Measurements from ENCODE around the gene FANCI.

FANCI gene

DNA sequence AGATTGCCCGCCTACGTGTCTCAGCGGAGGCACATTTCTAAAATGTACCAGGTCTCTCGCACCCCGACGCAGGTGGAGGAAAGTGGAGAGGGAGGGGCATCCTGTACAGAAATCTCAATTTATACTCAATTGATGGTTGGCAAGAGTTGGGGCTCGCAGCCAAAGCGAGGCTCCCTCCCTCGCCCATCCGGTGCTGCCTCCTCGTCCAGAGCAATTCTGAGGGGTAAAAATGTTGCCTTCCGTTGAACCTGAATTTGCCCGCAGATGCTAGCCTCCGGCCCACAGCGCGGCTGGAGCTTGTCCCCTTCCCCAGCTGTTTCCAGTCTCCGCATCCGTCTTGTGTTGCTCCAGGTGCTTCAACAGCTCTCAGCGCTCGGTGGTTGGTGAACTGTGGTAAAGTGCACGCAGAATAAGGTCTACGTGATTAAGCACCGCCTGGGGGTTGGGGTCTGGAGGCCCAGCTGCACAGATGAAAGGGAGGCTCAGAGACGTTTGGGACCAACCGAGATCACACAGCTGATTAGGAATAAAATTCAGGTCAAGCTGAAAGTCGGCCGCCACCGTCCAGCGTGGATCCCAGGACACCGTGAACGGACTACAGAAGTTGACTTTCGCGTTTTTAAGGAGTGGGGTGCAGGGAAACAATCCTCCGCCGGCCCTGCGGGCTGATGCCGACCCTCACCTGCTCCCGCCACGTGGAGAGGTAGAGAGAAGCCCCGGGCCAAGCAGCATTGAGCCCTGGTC is 91.7 kb downstream of the FANCI start:
- H3K4me1 ChIP-seq (ENCODE audit: insufficient read depth, low read length), result peaks cover 30% of the 10 kb centered on the region
- no peaks in the 10 kb centered on the region for H3K9me3 ChIP-seq (ENCODE audit: low read length)
- peak overlapping the region; percentile 15 for H3K9ac ChIP-seq (ENCODE audit: low read length)
- peaks cover 24% of the 10 kb centered on the region for H3K36me3 ChIP-seq (ENCODE audit: insufficient read depth, low read length)
- H3K4me3 ChIP-seq (ENCODE audit: low read depth in 1 of 2, low read length in 2 of 2), result peak overlapping the region; percentile 50 to 84
- H3K27ac ChIP-seq (ENCODE audit: low read depth, low read length), result peak overlapping the region; percentile 8
- no peaks in the 10 kb centered on the region for H3K27me3 ChIP-seq (ENCODE audit: control insufficient read depth in 1 of 2, insufficient read depth in 2 of 2, low read length in 2 of 2)

DNA sequence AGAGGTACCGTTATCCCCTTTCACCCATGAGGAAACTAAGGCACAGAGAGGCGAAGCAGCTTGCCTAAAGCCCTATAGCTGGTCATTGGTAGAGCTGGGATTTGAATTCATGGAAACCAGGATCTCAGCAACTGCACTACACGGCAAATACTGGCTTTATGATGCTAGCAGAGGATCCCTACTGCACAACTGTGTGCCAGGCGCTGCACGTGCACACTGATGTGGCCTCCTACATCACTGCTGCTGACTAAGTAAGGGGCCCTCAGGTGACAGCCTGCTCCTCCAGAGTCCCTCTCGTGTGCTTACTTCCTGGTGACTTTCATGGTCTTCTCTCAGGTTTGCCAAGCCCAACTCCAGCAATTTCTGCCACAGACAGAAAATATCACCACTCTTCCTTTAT is 94.3 kb downstream of the FANCI start:
- H3K4me1 ChIP-seq (ENCODE audit: insufficient read depth, low read length), result peaks cover 10% of the 10 kb centered on the region
- no peaks in the 10 kb centered on the region for H3K27me3 ChIP-seq (ENCODE audit: control insufficient read depth in 1 of 2, insufficient read depth in 2 of 2, low read length in 2 of 2)
- no peak overlapping the region for H3K27ac ChIP-seq (ENCODE audit: low read depth, low read length)
- H3K4me3 ChIP-seq (ENCODE audit: low read depth in 1 of 2, low read length in 2 of 2), result no peak overlapping the region
- no peak overlapping the region for H3K9ac ChIP-seq (ENCODE audit: low read length)
- H3K9me3 ChIP-seq (ENCODE audit: low read length), result no peaks in the 10 kb centered on the region
- no peaks in the 10 kb centered on the region for H3K36me3 ChIP-seq (ENCODE audit: insufficient read depth, low read length)

DNA sequence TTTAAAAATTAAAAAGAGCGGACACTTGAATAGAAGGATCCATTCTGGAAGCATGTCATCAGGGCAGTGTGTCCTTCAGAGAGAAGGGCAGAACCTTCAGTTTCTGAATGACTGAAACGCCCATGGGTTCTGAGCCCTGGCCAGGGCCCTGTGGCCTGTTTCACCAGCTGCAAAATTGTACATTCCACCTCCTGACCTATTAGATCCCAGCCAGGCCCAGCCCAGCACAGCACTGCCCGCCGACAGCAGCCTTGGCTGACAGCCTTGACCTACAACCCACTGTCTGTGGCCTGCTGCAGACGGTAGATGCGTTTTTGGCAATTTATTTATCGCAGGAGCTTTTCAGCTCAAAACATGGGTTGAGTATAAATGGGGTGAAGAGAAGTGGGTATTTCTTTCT is 96.8 kb downstream of the FANCI start:
- no peaks in the 10 kb centered on the region for H3K9me3 ChIP-seq (ENCODE audit: low read length)
- no peaks in the 10 kb centered on the region for H3K36me3 ChIP-seq (ENCODE audit: insufficient read depth, low read length)
- no peak overlapping the region for H3K4me3 ChIP-seq (ENCODE audit: low read depth in 1 of 2, low read length in 2 of 2)
- no peaks in the 10 kb centered on the region for H3K4me1 ChIP-seq (ENCODE audit: insufficient read depth, low read length)
- H3K27me3 ChIP-seq (ENCODE audit: control insufficient read depth in 1 of 2, insufficient read depth in 2 of 2, low read length in 2 of 2), result no peaks in the 10 kb centered on the region
- H3K9ac ChIP-seq (ENCODE audit: low read length), result no peak overlapping the region
- H3K27ac ChIP-seq (ENCODE audit: low read depth, low read length), result no peak overlapping the region

DNA sequence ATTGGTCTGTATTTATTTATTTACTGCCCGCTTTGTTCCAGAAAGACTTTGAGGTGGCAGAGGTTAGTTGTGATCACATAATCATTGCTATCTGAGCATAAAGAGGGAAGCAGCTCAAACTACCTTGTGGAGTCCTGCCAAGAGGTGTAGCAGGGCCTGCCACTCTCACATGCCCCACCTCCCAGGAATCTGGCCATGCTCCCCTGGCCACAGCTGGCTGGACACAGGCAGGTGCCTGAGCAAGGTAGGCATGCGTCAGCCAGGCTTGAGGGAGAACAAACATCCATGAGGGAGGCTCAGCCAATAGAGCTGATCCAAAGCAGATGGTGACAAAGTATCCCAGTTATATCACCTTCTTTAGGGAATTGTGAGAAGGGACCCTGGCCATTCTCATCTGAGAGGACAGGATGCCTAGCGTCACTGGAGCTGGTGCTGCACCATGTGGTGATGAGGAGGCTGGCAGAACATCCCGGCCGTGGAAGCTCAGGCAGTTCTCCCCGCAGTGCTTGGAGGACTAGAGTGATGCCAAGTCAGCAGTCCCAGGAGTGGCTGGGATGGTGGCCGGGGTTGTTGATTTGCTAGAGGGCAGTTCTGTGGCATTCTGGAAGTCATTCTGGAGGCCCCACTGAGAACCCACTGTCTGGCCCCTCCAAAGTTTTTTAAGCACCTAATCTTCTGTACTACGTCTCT is 97.7 kb downstream of the FANCI start:
- H3K27me3 ChIP-seq (ENCODE audit: control insufficient read depth in 1 of 2, insufficient read depth in 2 of 2, low read length in 2 of 2), result peaks cover 0 to 4% of the 10 kb centered on the region in 2 donors
- H3K9ac ChIP-seq (ENCODE audit: low read length), result no peak overlapping the region
- no peaks in the 10 kb centered on the region for H3K4me1 ChIP-seq (ENCODE audit: insufficient read depth, low read length)
- no peaks in the 10 kb centered on the region for H3K9me3 ChIP-seq (ENCODE audit: low read length)
- no peaks in the 10 kb centered on the region for H3K36me3 ChIP-seq (ENCODE audit: insufficient read depth, low read length)
- H3K4me3 ChIP-seq (ENCODE audit: low read depth in 1 of 2, low read length in 2 of 2), result no peak overlapping the region
- H3K27ac ChIP-seq (ENCODE audit: low read depth, low read length), result no peak overlapping the region

DNA sequence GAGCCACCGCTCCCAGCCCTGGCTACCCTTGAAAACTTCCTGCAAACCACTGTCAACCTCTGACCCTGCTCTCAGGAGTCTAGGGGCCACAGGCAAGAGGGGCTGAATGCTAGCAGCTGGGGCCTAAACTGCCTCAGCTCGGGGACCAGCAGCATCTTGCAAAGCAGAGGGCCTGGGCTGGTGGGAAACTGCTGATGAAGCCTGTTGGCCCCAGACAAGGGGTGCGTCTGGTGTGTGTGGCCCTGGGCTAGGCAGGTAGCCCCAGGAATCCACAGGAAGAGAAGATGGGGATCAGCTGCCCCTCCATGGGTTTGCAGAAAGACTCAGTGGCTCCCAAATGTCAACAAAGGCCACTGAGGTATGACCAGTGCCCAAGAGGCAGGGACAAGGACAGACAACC is 99.1 kb downstream of the FANCI start:
- Histone ChIP-seq H3K36me3 (ENCODE audit: insufficient read depth, low read length) (no peaks in the 10 kb centered on the region), H3K4me1 (ENCODE audit: insufficient read depth, low read length) (no peaks in the 10 kb centered on the region), H3K9ac (ENCODE audit: low read length) (no peak overlapping the region), H3K4me3 (ENCODE audit: low read depth in 1 of 2, low read length in 2 of 2) (no peak overlapping the region), H3K27me3 (ENCODE audit: control insufficient read depth in 1 of 2, insufficient read depth in 2 of 2, low read length in 2 of 2) (peaks cover 0 to 5% of the 10 kb centered on the region in 2 donors), H3K27ac (ENCODE audit: low read depth, low read length) (no peak overlapping the region), H3K9me3 (ENCODE audit: low read length) (no peaks in the 10 kb centered on the region)

DNA sequence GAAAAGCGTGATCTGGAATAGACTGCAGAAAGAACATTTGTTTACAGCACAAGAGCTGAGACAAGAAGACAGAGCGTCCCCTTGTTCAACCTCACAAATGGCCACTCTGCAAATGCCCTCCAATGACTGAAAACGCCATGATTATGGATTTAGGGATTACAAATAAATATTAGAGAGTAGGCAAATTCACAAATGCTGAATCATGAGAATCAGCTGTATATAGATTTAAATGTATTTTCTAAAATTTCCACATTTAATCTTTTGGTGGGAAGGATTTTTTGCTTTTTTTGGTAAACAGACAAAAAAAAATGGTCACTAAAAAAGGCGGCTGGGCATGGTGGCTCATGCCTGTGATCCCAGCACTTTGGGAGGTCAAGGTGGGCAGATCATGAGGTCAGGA is 101.5 kb downstream of the FANCI start:
- Histone ChIP-seq H3K9ac (ENCODE audit: low read length) (no peak overlapping the region), H3K4me3 (ENCODE audit: low read depth in 1 of 2, low read length in 2 of 2) (no peak overlapping the region), H3K27ac (ENCODE audit: low read depth, low read length) (no peak overlapping the region), H3K4me1 (ENCODE audit: insufficient read depth, low read length) (no peaks in the 10 kb centered on the region), H3K27me3 (ENCODE audit: control insufficient read depth in 1 of 2, insufficient read depth in 2 of 2, low read length in 2 of 2) (peaks cover 0 to 5% of the 10 kb centered on the region in 2 donors), H3K36me3 (ENCODE audit: insufficient read depth, low read length) (no peaks in the 10 kb centered on the region), H3K9me3 (ENCODE audit: low read length) (no peaks in the 10 kb centered on the region)

DNA sequence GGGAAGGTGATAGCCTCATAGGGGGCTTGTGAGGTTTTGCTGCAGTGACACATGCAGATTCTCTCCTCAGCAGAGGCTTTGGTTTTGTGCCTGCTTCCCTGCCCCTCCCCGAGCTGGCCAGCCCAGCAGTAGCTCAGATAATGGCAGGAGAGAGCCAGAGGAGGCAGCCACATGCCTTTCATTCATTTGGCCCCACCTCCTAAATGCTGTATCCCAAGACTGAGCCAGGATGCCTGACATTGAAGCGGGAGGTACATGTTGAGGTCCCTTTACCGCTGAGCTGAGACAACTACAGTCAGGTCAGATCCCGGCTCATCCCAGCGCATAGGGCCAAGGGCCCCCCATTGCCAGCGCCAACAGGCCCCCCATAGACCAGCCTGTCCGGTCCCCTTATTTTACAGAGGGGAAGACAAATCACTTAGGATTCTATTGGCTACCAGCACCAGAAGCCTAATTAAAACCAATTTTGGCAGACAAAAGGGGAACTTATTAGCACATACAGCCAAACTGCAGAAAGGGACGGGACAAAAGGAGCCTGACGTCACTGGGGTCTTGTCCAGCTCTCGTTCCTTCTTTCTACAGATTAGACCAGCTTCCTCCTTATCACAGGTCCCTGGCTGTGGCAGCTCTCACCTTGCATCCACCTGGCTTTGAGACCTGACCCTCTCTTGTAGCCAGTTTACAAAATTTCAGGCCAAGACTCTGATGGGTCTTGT is 102.9 kb downstream of the FANCI start:
- Histone ChIP-seq H3K4me3 (ENCODE audit: low read depth in 1 of 2, low read length in 2 of 2) (no peak overlapping the region), H3K4me1 (ENCODE audit: insufficient read depth, low read length) (no peaks in the 10 kb centered on the region), H3K27me3 (ENCODE audit: control insufficient read depth in 1 of 2, insufficient read depth in 2 of 2, low read length in 2 of 2) (peaks cover 0 to 5% of the 10 kb centered on the region in 2 donors), H3K36me3 (ENCODE audit: insufficient read depth, low read length) (no peaks in the 10 kb centered on the region), H3K27ac (ENCODE audit: low read depth, low read length) (no peak overlapping the region), H3K9ac (ENCODE audit: low read length) (no peak overlapping the region), H3K9me3 (ENCODE audit: low read length) (no peaks in the 10 kb centered on the region)

DNA sequence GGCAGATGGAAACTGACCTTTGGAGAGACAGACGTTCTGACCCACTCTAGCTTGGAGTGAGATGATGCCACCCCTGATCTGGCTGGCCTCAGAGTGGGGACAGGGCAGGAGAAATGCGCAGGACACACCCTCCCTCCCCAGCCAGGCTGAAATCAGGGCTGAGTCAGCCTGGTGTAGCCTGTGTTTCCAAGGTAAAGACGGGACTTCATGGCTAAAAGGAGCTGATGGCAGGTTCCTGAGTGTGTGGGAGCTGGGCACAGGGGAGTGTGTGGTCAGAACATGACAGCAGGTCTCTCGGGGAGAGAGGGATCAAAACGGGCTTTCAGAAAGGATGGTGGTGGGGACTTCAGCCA is 105.4 kb downstream of the FANCI start:
- Histone ChIP-seq H3K4me3 (ENCODE audit: low read depth in 1 of 2, low read length in 2 of 2) (no peak overlapping the region), H3K36me3 (ENCODE audit: insufficient read depth, low read length) (no peaks in the 10 kb centered on the region), H3K9me3 (ENCODE audit: low read length) (no peaks in the 10 kb centered on the region), H3K27me3 (ENCODE audit: control insufficient read depth in 1 of 2, insufficient read depth in 2 of 2, low read length in 2 of 2) (peaks cover 0 to 10% of the 10 kb centered on the region in 2 donors), H3K9ac (ENCODE audit: low read length) (no peak overlapping the region), H3K27ac (ENCODE audit: low read depth, low read length) (no peak overlapping the region), H3K4me1 (ENCODE audit: insufficient read depth, low read length) (no peaks in the 10 kb centered on the region)

DNA sequence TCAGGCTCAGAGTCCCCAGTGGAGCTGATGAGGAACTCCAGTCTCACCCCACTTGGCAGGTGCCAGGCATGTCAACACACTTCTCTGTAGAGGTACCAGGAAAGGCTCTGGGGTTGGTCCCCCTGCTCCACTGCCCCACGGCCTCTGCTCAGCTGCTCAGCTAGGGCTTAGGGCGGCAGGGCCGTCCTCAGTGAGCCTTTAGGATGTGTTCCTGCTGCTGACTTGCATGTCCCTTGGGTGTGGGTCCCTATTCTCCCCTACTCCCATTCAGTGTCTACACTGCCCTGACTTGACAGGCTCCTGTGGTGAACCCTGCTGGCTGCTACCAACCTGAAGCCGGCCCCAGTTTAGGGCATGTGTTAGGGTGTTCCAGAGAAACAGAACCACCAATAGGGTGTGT is 108.7 kb downstream of the FANCI start:
- no peaks in the 10 kb centered on the region for H3K9me3 ChIP-seq (ENCODE audit: low read length)
- peaks cover 4 to 38% of the 10 kb centered on the region in 2 donors for H3K27me3 ChIP-seq (ENCODE audit: control insufficient read depth in 1 of 2, insufficient read depth in 2 of 2, low read length in 2 of 2)
- H3K27ac ChIP-seq (ENCODE audit: low read depth, low read length), result no peak overlapping the region
- no peaks in the 10 kb centered on the region for H3K36me3 ChIP-seq (ENCODE audit: insufficient read depth, low read length)
- no peak overlapping the region for H3K4me3 ChIP-seq (ENCODE audit: low read depth in 1 of 2, low read length in 2 of 2)
- H3K9ac ChIP-seq (ENCODE audit: low read length), result no peak overlapping the region
- H3K4me1 ChIP-seq (ENCODE audit: insufficient read depth, low read length), result no peaks in the 10 kb centered on the region

DNA sequence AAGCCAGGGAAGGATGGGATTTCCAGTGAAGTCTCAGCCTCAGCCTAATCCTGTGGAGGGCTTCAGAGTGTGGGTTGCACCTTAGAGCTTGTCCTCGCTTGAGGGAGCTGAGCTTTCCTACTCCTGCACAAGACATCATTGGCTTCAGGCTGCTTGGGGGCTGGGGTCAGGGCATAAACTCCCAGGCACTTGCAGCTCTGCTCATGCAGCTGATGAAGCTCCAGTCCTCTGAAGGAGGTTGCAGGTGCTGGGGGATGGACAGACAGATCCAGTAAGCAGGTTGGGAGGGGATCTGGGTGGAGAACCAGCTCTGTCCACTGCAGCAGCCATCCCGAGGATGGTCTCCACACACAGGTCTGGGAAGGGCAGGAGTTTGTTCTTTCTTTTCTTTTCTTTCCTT is 110.2 kb downstream of the FANCI start:
- Histone ChIP-seq H3K4me3 (ENCODE audit: low read depth in 1 of 2, low read length in 2 of 2) (no peak overlapping the region), H3K27me3 (ENCODE audit: control insufficient read depth in 1 of 2, insufficient read depth in 2 of 2, low read length in 2 of 2) (peaks cover 14 to 53% of the 10 kb centered on the region in 2 donors), H3K36me3 (ENCODE audit: insufficient read depth, low read length) (no peaks in the 10 kb centered on the region), H3K9ac (ENCODE audit: low read length) (no peak overlapping the region), H3K4me1 (ENCODE audit: insufficient read depth, low read length) (no peaks in the 10 kb centered on the region), H3K27ac (ENCODE audit: low read depth, low read length) (no peak overlapping the region), H3K9me3 (ENCODE audit: low read length) (no peaks in the 10 kb centered on the region)

DNA sequence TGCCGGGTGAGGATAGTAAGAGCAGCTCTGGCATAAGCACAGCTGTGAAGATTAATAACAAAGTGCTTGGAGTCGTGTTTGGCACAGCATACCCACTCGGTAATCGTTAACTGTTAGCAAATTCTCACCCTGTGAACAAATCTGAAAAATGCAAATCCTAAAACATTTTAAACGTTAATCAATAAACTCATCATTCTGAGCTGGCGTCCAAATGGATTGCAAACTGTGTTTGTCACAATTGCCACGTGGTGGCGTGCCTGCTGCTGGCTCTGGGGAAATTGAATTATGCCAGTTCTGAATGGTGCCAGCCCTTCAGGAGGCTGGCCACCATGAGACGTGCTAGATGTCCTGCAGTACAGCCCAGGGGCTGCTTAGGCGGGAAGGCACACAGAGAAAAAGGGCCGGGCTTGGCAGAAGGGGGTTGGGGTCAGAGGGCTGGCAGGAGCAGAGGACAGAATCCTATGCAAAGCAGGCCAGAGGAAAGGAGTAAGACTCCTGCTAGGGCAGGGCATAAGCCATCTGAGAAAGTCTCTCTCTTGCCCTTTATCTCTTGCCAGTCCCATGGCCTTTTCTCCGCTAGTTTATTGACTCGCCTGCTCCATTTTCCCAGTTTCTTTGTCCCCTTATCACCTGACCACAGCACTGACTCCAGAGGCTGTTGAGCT is 113.0 kb downstream of the FANCI start:
- Histone ChIP-seq H3K36me3 (ENCODE audit: insufficient read depth, low read length) (no peaks in the 10 kb centered on the region), H3K4me3 (ENCODE audit: low read depth in 1 of 2, low read length in 2 of 2) (no peak overlapping the region), H3K27ac (ENCODE audit: low read depth, low read length) (no peak overlapping the region), H3K9me3 (ENCODE audit: low read length) (no peaks in the 10 kb centered on the region), H3K4me1 (ENCODE audit: insufficient read depth, low read length) (peaks cover under 1% of the 10 kb centered on the region), H3K27me3 (ENCODE audit: control insufficient read depth in 1 of 2, insufficient read depth in 2 of 2, low read length in 2 of 2) (peaks cover 33 to 80% of the 10 kb centered on the region in 2 donors), H3K9ac (ENCODE audit: low read length) (no peak overlapping the region)

Measured in muscle layer of colon (tissue), 2 donors.